SJSA1 (cell line): ENCODE results near the gene MRPS22. TPM values are rescaled to one million over a fixed set of nuclear protein-coding genes. Genes with fewer than 3 reads are reported as not detected.
A peak's percentile ranks its signal among the peaks of the same experiment; 100 is the strongest.
"Not testable (repeated sequence)": the region's sequence is repeated elsewhere in the genome, so short reads cannot be mapped to it uniquely, and the experiment has no call there.

ENCODE experiments used
- DNase-seq, 2 experiments: peaks; one replicate each; pipeline ENCODE4 v3.0.0-alpha.2; 2015 to 2020; ENCODE audit warnings: low spot score in 2 of 2, low read depth in 1 of 2
- H3K27ac ChIP-seq: fragments of 250-450 bp; sonication (Bioruptor Pico); 2 replicates; pipeline ENCODE4 v1.5.1; 2020; ENCODE audit warnings: mild to moderate bottlenecking, moderate library complexity
- H3K27me3 ChIP-seq: fragments of 250-450 bp; sonication (Bioruptor Pico); replicated peaks from 2 replicates; pipeline ENCODE4 v1.5.1; 2020; ENCODE audit warnings: mild to moderate bottlenecking, moderate library complexity
- H3K36me3 ChIP-seq: fragments of 250-450 bp; sonication (Bioruptor Pico); 2 replicates; pipeline ENCODE4 v1.5.1; 2020; ENCODE audit warnings: mild to moderate bottlenecking
- H3K4me1 ChIP-seq: fragments of 250-450 bp; sonication (Bioruptor Pico); replicated peaks from 2 replicates; pipeline ENCODE4 v1.6.1; 2021; ENCODE audit warnings: mild to moderate bottlenecking
- H3K4me3 ChIP-seq: fragments of 250-450 bp; sonication (Bioruptor Pico); 2 replicates; pipeline ENCODE4 v1.5.1; 2020; ENCODE audit warnings: mild to moderate bottlenecking
- H3K9me3 ChIP-seq: fragments of 250-450 bp; sonication (Bioruptor Pico); replicated peaks from 2 replicates; pipeline ENCODE4 v1.5.1; 2020; ENCODE audit warnings: mild to moderate bottlenecking
- total RNA-seq: library from RNA; depleted of rRNA; stranded (reverse); fragments of >200 nt; shearing (Covaris generic); gene quantifications from 2 replicates; pipeline ENCODE4 v1.2.3, GENCODE V29; 2014

MRPS22 gene
- total RNA-seq, 1 experiment from 2014 or later: 75.3 TPM

GRCh38 chr3:139364549-139364948 lies 20.7 kb downstream of the MRPS22 start:
- H3K36me3 ChIP-seq: peaks cover 98% of the 10 kb centered on the region
- DNase-seq: no peak

GRCh38 chr3:139374099-139374498 lies 30.3 kb downstream of the MRPS22 start:
- DNase-seq: no peak
- no peaks in the 10 kb centered on the region; the same call in 1 of the 2 replicates for H3K27me3 ChIP-seq
- no peaks in the 10 kb centered on the region for H3K9me3 ChIP-seq
- no peaks in the 10 kb centered on the region for H3K4me1 ChIP-seq
- no peak overlapping the region for H3K27ac ChIP-seq
- H3K4me3 ChIP-seq: no peak overlapping the region
- H3K36me3 ChIP-seq: peaks cover 94% of the 10 kb centered on the region

More at GRCh38 chr3:139364549-139364948, 20.7 kb downstream of the MRPS22 start:
- H3K9me3 ChIP-seq: no peaks in the 10 kb centered on the region
- H3K4me1 ChIP-seq: no peaks in the 10 kb centered on the region
- H3K4me3 ChIP-seq: no peak overlapping the region
- H3K27ac ChIP-seq: no peak overlapping the region
- no peaks in the 10 kb centered on the region for H3K27me3 ChIP-seq

- no peaks in the 10 kb centered on the region for H3K4me1 ChIP-seq
- H3K36me3 ChIP-seq: peaks cover 92% of the 10 kb centered on the region
- no peaks in the 10 kb centered on the region for H3K9me3 ChIP-seq
- DNase-seq: no peak
- no peak overlapping the region for H3K4me3 ChIP-seq
- H3K27me3 ChIP-seq: no peaks in the 10 kb centered on the region; the same call in 1 of the 2 replicates
- no peak overlapping the region for H3K27ac ChIP-seq
These were observed 33.6 kb downstream of the MRPS22 start for GRCh38 chr3:139377378-139377777.

GRCh38 chr3:139378587-139379241 lies 34.9 kb downstream of the MRPS22 start:
- Histone ChIP-seq H3K9me3 (no peaks in the 10 kb centered on the region), H3K4me1 (no peaks in the 10 kb centered on the region), H3K4me3 (no peak overlapping the region), H3K36me3 (peaks cover 88% of the 10 kb centered on the region), H3K27me3 (no peaks in the 10 kb centered on the region; the same call in 1 of the 2 replicates), H3K27ac (no peak overlapping the region)
- DNase-seq: no peak

GRCh38 chr3:139380575-139380974 lies 36.8 kb downstream of the MRPS22 start:
- no peaks in the 10 kb centered on the region for H3K27me3 ChIP-seq
- no peaks in the 10 kb centered on the region for H3K4me1 ChIP-seq
- no peak overlapping the region for H3K4me3 ChIP-seq
- DNase-seq: no peak
- H3K36me3 ChIP-seq: peaks cover 78% of the 10 kb centered on the region
- no peak overlapping the region for H3K27ac ChIP-seq
- no peaks in the 10 kb centered on the region for H3K9me3 ChIP-seq

- not testable (repeated sequence) for H3K4me3 ChIP-seq, H3K4me1 ChIP-seq, H3K9me3 ChIP-seq, H3K27me3 ChIP-seq, H3K27ac ChIP-seq, DNase-seq
- H3K36me3 ChIP-seq: peaks cover 62% of the 10 kb centered on the region
These were observed 38.5 kb downstream of the MRPS22 start for GRCh38 chr3:139382291-139382690.

GRCh38 chr3:139388077-139388476 lies 44.3 kb downstream of the MRPS22 start:
- no peak overlapping the region for H3K27ac ChIP-seq
- H3K27me3 ChIP-seq: no peaks in the 10 kb centered on the region
- H3K4me1 ChIP-seq: no peaks in the 10 kb centered on the region; the same call in 1 of the 2 replicates

GRCh38 chr3:139388821-139389551 lies 45.2 kb downstream of the MRPS22 start:
- Histone ChIP-seq H3K4me3 (peak overlapping the region; percentile 82), H3K9me3 (no peaks in the 10 kb centered on the region), H3K27ac (peak overlapping the region; percentile 79), H3K36me3 (peaks cover 20% of the 10 kb centered on the region), H3K4me1 (no peaks in the 10 kb centered on the region; the same call in 1 of the 2 replicates), H3K27me3 (no peaks in the 10 kb centered on the region)
- DNase-seq: no peak

More at GRCh38 chr3:139388077-139388476, 44.3 kb downstream of the MRPS22 start:
- Histone ChIP-seq H3K9me3 (no peaks in the 10 kb centered on the region), H3K4me3 (no peak overlapping the region), H3K36me3 (peaks cover 24% of the 10 kb centered on the region)
- no peak for DNase-seq

- no peaks in the 10 kb centered on the region for H3K27me3 ChIP-seq
- no peaks in the 10 kb centered on the region for H3K9me3 ChIP-seq
- peak; percentile 96 to 98 for DNase-seq
- peak within 1 kb of the TSS; percentile 79 for H3K27ac ChIP-seq
- peak within 1 kb of the TSS; percentile 82 for H3K4me3 ChIP-seq
- no peaks in the 10 kb centered on the region; the same call in 1 of the 2 replicates for H3K4me1 ChIP-seq
- peaks cover 15% of the 10 kb centered on the region for H3K36me3 ChIP-seq
These were observed 45.9 kb downstream of the MRPS22 start, which contains the start of gene COPB2 for GRCh38 chr3:139389552-139390368. TSS of gene COPB2 (minus strand) at chr3:139389647. CDS start at chr3:139389550, 97 bp downstream.

- Histone ChIP-seq H3K4me3 (no peak overlapping the region), H3K27me3 (no peaks in the 10 kb centered on the region; the same call in 1 of the 2 replicates), H3K36me3 (peaks cover 3% of the 10 kb centered on the region), H3K9me3 (no peaks in the 10 kb centered on the region), H3K4me1 (no peaks in the 10 kb centered on the region), H3K27ac (no peak overlapping the region)
- no peak for DNase-seq
These were observed 50.3 kb downstream of the MRPS22 start for GRCh38 chr3:139394116-139394515.

GRCh38 chr3:139396707-139397106 lies 52.9 kb downstream of the MRPS22 start:
- H3K27ac ChIP-seq: no peak overlapping the region
- H3K27me3 ChIP-seq: no peaks in the 10 kb centered on the region; the same call in 1 of the 2 replicates
- no peaks in the 10 kb centered on the region for H3K36me3 ChIP-seq
- no peaks in the 10 kb centered on the region for H3K4me1 ChIP-seq
- H3K9me3 ChIP-seq: no peaks in the 10 kb centered on the region
- no peak for DNase-seq
- no peak overlapping the region for H3K4me3 ChIP-seq

- not testable (repeated sequence) for H3K27ac ChIP-seq, H3K27me3 ChIP-seq, H3K36me3 ChIP-seq, H3K4me3 ChIP-seq, H3K9me3 ChIP-seq, DNase-seq, H3K4me1 ChIP-seq
These were observed 57.3 kb downstream of the MRPS22 start for GRCh38 chr3:139401155-139401554.
